HepG2 (cell line): ENCODE measurements around the gene MYOF. TPM values are rescaled to one million over a fixed set of nuclear protein-coding genes. Genes with fewer than 3 reads are reported as not detected.

Experiments used
- ATAC-seq: fragments of 200-7000 bp; cut with Tn5 transposase; 3 replicates; pipeline ENCODE4 v1.9.1; 2020; ENCODE audit warnings: mild to moderate bottlenecking, moderate library complexity
- BruUV-seq: library from RNA; stranded (reverse); fragments of 400-500 nt; replicated peaks from 2 replicates; lab custom pipeline; 2021; lab: Mats Ljungman, UMichigan
- CTCF ChIA-PET: fragments of 300-600 bp; formaldehyde crosslinking; extraction: SDS; loops from one replicate; lab custom pipeline; 2021; ENCODE audit warnings: low total read pairs, inconsistent platforms, low intra/inter-chr PET ratio; lab: Yijun Ruan, JAX
- POLR2A ChIA-PET: fragments of 350-600 bp; sonication (Branson Sonifier 250); formaldehyde crosslinking; loops from one replicate; lab custom pipeline; 2020; ENCODE audit warnings: antibody characterized with exemption, inconsistent platforms; lab: Yijun Ruan, JAX
- DNase-seq: peaks from one replicate; pipeline ENCODE4 v3.0.0-alpha.2; 2015; ENCODE audit warnings: low spot score
- FAIRE-seq: peaks from 3 replicates; lab custom pipeline; 2011; peaks lifted over from hg19 to GRCh38; lab: Jason Lieb, UNC
- H2AFZ ChIP-seq: one replicate; pipeline ENCODE4 v1.6.1; 2011; ENCODE audit warnings: low read length, inconsistent platforms
- H3K27ac ChIP-seq: fragments of 300-600 bp; 3 replicates; pipeline ENCODE4 v1.8.0; 2011; ENCODE audit warnings: mixed run types, mild to moderate bottlenecking, mixed read lengths, low read length, inconsistent platforms; ENCODE audit not compliant: insufficient read depth; ENCODE audit errors: extremely low read length
- H3K27me3 ChIP-seq, 2 experiments: fragments of 200-600 bp in 1 of 2; 2 replicates in 1 of 2; 3 replicates in 1 of 2; pipeline versions ENCODE4 v1.6.0 to v1.8.0; 2011; ENCODE audit warnings: low read length in 2 of 2, mild to moderate bottlenecking in 2 of 2, moderate library complexity in 2 of 2, inconsistent platforms in 1 of 2; ENCODE audit not compliant: insufficient read depth in 2 of 2, control insufficient read depth in 1 of 2
- H3K36me3 ChIP-seq, 2 experiments: fragments of 200-600 bp in 1 of 2; replicated peaks in 1 of 2; 2 replicates in 1 of 2; 3 replicates in 1 of 2; pipeline versions ENCODE4 v1.5.1 to v1.8.0; 2011; ENCODE audit warnings: low read length in 2 of 2, inconsistent platforms in 1 of 2; ENCODE audit not compliant: insufficient read depth in 2 of 2, control insufficient read depth in 1 of 2
- H3K4me1 ChIP-seq: 2 replicates; pipeline ENCODE4 v1.5.1; 2012; ENCODE audit warnings: low read length, inconsistent platforms; ENCODE audit not compliant: insufficient read depth
- H3K4me2 ChIP-seq: 2 replicates; pipeline ENCODE4 v1.6.0; 2011; ENCODE audit warnings: low read depth, low read length, inconsistent platforms
- H3K4me3 ChIP-seq, 3 experiments: fragments of 200-600 bp in 1 of 3; sonication (generic), shearing (Covaris generic) in 1 of 3; replicated peaks in 1 of 3; 2 replicates each; pipeline ENCODE4 v1.5.1; 2011 to 2016; ENCODE audit warnings: low read length in 3 of 3, inconsistent platforms in 2 of 3, low read depth in 2 of 3, mild to moderate bottlenecking in 2 of 3, control low read depth in 1 of 3, mixed read lengths in 1 of 3; ENCODE audit not compliant: insufficient read depth in 1 of 3
- H3K79me2 ChIP-seq: one replicate; pipeline ENCODE4 v1.6.1; 2011; ENCODE audit warnings: low read length, inconsistent platforms; ENCODE audit not compliant: insufficient read depth
- H3K9ac ChIP-seq: 2 replicates; pipeline ENCODE4 v1.6.0; 2011; ENCODE audit warnings: mild to moderate bottlenecking, low read depth, low read length, inconsistent platforms; ENCODE audit not compliant: insufficient read depth
- H3K9me3 ChIP-seq: 2 replicates; pipeline ENCODE4 v1.5.1; 2012; ENCODE audit warnings: mild to moderate bottlenecking, low read length
- H4K20me1 ChIP-seq: 2 replicates; pipeline ENCODE4 v1.6.0; 2011; ENCODE audit warnings: inconsistent platforms, mild to moderate bottlenecking, low read length, moderate library complexity; ENCODE audit not compliant: insufficient read depth
- CBX1 ChIP-seq: IDR thresholded peaks from one replicate; pipeline ENCODE4 v1.6.1; 2016; ENCODE audit warnings: antibody characterized with exemption, low read depth
- ETV6 ChIP-seq: sonication (generic); formaldehyde crosslinking; conservative IDR thresholded peaks from 2 replicates; pipeline ENCODE4 v1.4.0; 2020; ENCODE audit warnings: missing genetic modification reagents
- FOXM1 ChIP-seq: sonication (generic); formaldehyde crosslinking; IDR thresholded peaks from 2 replicates; pipeline ENCODE4 v1.5.0; 2020; ENCODE audit warnings: missing genetic modification reagents
- LCORL ChIP-seq, 2 experiments: fragments of 450-650 bp in 1 of 2; sonication (generic) in 1 of 2; formaldehyde crosslinking in 1 of 2; IDR thresholded peaks; 2 replicates each; pipeline versions ENCODE4 v1.5.0 to v1.6.1; 2017 to 2020; ENCODE audit warnings: antibody characterized with exemption in 1 of 2, missing genetic modification reagents in 1 of 2
- MED13 ChIP-seq: sonication (generic); formaldehyde crosslinking; IDR thresholded peaks from 2 replicates; pipeline ENCODE4 v1.5.0; 2020; ENCODE audit warnings: missing genetic modification reagents
- NFIB ChIP-seq: sonication (generic); formaldehyde crosslinking; IDR thresholded peaks from 2 replicates; pipeline ENCODE4 v1.9.0; 2021; ENCODE audit warnings: missing genetic modification reagents, mild to moderate bottlenecking, borderline replicate concordance
- TEAD2 ChIP-seq: sonication (generic); formaldehyde crosslinking; IDR thresholded peaks from 2 replicates; pipeline ENCODE4 v1.9.0; 2021; ENCODE audit warnings: missing genetic modification reagents
- TSC22D2 ChIP-seq: sonication (generic); formaldehyde crosslinking; IDR thresholded peaks from 2 replicates; pipeline ENCODE4 v1.5.1; 2020; ENCODE audit warnings: missing genetic modification reagents, mild to moderate bottlenecking, borderline replicate concordance
- WGBS: methylation state at CpG from one replicate; pipeline ENCODE4 v1.1.6; 2017; ENCODE audit warnings: low lambda C conversion rate; 5-methylcytosine and 5-hydroxymethylcytosine counted together
- in situ Hi-C: cut with HindIII; loops from 2 replicates; pipeline ENCODE4 v1.10.0; 2017; ENCODE audit warnings: low pct_unique_long_range_greater_than_20kb; ENCODE audit not compliant: extremely low pct_ligation_motif_present
- intact Hi-C: fragments of 100-400 bp; cut with micrococcal nuclease; formaldehyde crosslinking; loops from one replicate; pipeline ENCODE4 v1.10.0; 2022; ENCODE audit not compliant: unreplicated experiment
- polyA plus RNA-seq, 8 experiments: library from polyadenylated mRNA; depleted of rRNA in 3 of 8; stranded (reverse) in 7 of 8; unstranded in 1 of 8; fragments of >200 nt; fragmentation: Illumina TruSeq in 4 of 8; extraction: Trizol in 4 of 8; gene quantifications; 2 replicates each; pipeline versions ENCODE4 v1.2.1 to v1.2.3, GENCODE V29; 2011 to 2016; ENCODE audit warnings: low read depth in 4 of 8, missing spikeins in 1 of 8, mixed read lengths in 1 of 8; ENCODE audit not compliant: insufficient read depth in 1 of 8
- total RNA-seq, 5 experiments: library from RNA; depleted of rRNA; stranded (reverse); fragments of >200 nt; fragmentation: Illumina TruSeq; extraction: Trizol; gene quantifications; 2 replicates each; pipeline ENCODE4 v1.2.3, GENCODE V29; 2016; ENCODE audit warnings: low read depth in 1 of 5
- TF ChIP-seq, protein P1 (sequence below): sonication (generic); formaldehyde crosslinking; IDR thresholded peaks from 2 replicates; pipeline ENCODE4 v1.5.0; 2020; ENCODE audit warnings: missing genetic modification reagents
- TF ChIP-seq, protein P2 (sequence below): sonication (generic); formaldehyde crosslinking; IDR thresholded peaks from 2 replicates; pipeline ENCODE4 v1.5.0; 2020; ENCODE audit warnings: mild to moderate bottlenecking, missing genetic modification reagents, moderate library complexity
- TF ChIP-seq, protein P3 (sequence below): sonication (generic); formaldehyde crosslinking; IDR thresholded peaks from 2 replicates; pipeline ENCODE4 v1.8.1; 2023; ENCODE audit warnings: mild to moderate bottlenecking, missing genetic modification reagents
- TF ChIP-seq, protein P4 (sequence below): IDR thresholded peaks from 2 replicates; pipeline ENCODE4 v1.6.1; 2016; ENCODE audit warnings: missing genetic modification reagents, missing compliant biosample characterization
- TF ChIP-seq, protein P5 (sequence below): conservative IDR thresholded peaks from 2 replicates; pipeline ENCODE4 v1.6.1; 2018; ENCODE audit warnings: missing genetic modification reagents
- TF ChIP-seq, protein P6 (sequence below): sonication (generic); formaldehyde crosslinking; conservative IDR thresholded peaks from 2 replicates; pipeline ENCODE4 v1.8.0; 2022; ENCODE audit warnings: low read depth, missing genetic modification reagents
- TF ChIP-seq, protein P7 (sequence below): sonication (generic); formaldehyde crosslinking; IDR thresholded peaks from 2 replicates; pipeline ENCODE4 v1.5.0; 2020; ENCODE audit warnings: mild to moderate bottlenecking, missing genetic modification reagents

Gene MYOF
- total and polyA plus RNA-seq, 2 of the 13 experiments (the other 11 are each of a cell fraction or from before 2014, with no cell fraction given) = 0.18 to 0.42 TPM

DNA sequence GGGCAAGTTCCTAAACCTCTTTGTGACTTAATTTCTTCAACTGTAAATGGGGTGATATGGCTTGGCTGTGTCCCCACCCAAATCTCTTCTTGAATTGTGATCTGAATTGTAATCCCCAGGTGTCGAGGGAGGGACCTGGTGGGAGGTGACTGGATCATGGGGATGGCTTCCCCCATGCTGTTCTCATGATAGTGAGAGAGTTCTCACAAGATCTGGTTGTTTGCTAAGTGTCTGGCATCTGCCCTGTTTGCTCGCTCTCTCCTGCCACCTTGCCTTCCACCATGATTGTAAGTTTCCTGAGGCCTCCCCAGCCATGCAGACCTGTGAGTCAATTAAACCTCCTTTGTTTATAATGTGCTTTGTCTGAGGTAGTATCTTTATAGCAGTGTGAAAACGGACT is 177.0 kb downstream of the MYOF start:
- Histone ChIP-seq H3K4me3 (no peak overlapping the region), H3K27ac (no peak overlapping the region), H3K27me3 (no peaks in the 10 kb centered on the region), H3K4me2 (no peak overlapping the region), H2AFZ (no peak overlapping the region), H3K79me2 (no peaks in the 10 kb centered on the region), H3K9ac (no peak overlapping the region), H3K4me1 (no peaks in the 10 kb centered on the region), H3K36me3 (no peaks in the 10 kb centered on the region), H3K9me3 (no peaks in the 10 kb centered on the region), H4K20me1 (no peaks in the 10 kb centered on the region)
- ChIA-PET POLR2A (no interaction called here), CTCF (no interaction called here)
- DNase-seq (no peak), ATAC-seq (no peak), FAIRE-seq (no peak)
- WGBS = 42% methylated on average over 3 of the region's 3 CpGs
- no TSS peak for BruUV-seq
- intact Hi-C loops = no loop called here
- in situ Hi-C loops = no loop called here
- TF ChIP-seq FOXM1 (CRISPR knock-in tag) (no peak), TEAD2 (no peak), ETV6 (CRISPR knock-in tag) (no peak), MED13 (no peak), CBX1 (no peak), NFIB (CRISPR knock-in tag) (no peak), TSC22D2 (no peak), LCORL (IDR thresholded peaks at IDR 0.05) (no peak), LCORL (CRISPR knock-in tag; IDR thresholded peaks at IDR 0.05) (no peak)
- TF ChIP-seq, protein P1, sequence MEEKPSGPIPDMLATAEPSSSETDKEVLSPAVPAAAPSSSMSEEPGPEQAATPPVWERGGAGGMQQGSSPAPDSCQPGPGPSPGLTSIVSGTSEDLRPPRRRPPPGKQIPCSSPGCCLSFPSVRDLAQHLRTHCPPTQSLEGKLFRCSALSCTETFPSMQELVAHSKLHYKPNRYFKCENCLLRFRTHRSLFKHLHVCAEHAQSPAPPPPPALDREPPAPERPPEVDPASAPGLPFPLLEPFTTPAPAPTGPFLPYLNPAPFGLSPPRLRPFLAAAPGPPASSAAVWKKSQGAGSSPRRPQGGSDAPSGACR (CRISPR knock-in tag) = no peak
- TF ChIP-seq, protein P2, sequence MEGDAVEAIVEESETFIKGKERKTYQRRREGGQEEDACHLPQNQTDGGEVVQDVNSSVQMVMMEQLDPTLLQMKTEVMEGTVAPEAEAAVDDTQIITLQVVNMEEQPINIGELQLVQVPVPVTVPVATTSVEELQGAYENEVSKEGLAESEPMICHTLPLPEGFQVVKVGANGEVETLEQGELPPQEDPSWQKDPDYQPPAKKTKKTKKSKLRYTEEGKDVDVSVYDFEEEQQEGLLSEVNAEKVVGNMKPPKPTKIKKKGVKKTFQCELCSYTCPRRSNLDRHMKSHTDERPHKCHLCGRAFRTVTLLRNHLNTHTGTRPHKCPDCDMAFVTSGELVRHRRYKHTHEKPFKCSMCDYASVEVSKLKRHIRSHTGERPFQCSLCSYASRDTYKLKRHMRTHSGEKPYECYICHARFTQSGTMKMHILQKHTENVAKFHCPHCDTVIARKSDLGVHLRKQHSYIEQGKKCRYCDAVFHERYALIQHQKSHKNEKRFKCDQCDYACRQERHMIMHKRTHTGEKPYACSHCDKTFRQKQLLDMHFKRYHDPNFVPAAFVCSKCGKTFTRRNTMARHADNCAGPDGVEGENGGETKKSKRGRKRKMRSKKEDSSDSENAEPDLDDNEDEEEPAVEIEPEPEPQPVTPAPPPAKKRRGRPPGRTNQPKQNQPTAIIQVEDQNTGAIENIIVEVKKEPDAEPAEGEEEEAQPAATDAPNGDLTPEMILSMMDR (CRISPR knock-in tag) = no peak
- TF ChIP-seq, protein P3, sequence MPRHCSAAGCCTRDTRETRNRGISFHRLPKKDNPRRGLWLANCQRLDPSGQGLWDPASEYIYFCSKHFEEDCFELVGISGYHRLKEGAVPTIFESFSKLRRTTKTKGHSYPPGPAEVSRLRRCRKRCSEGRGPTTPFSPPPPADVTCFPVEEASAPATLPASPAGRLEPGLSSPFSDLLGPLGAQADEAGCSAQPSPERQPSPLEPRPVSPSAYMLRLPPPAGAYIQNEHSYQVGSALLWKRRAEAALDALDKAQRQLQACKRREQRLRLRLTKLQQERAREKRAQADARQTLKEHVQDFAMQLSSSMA (CRISPR knock-in tag) = no peak
- TF ChIP-seq, protein P4, sequence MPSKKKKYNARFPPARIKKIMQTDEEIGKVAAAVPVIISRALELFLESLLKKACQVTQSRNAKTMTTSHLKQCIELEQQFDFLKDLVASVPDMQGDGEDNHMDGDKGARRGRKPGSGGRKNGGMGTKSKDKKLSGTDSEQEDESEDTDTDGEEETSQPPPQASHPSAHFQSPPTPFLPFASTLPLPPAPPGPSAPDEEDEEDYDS (CRISPR knock-in tag) = no peak
- TF ChIP-seq, protein P5, sequence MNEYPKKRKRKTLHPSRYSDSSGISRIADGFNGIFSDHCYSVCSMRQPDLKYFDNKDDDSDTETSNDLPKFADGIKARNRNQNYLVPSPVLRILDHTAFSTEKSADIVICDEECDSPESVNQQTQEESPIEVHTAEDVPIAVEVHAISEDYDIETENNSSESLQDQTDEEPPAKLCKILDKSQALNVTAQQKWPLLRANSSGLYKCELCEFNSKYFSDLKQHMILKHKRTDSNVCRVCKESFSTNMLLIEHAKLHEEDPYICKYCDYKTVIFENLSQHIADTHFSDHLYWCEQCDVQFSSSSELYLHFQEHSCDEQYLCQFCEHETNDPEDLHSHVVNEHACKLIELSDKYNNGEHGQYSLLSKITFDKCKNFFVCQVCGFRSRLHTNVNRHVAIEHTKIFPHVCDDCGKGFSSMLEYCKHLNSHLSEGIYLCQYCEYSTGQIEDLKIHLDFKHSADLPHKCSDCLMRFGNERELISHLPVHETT = no peak
- TF ChIP-seq, protein P6, sequence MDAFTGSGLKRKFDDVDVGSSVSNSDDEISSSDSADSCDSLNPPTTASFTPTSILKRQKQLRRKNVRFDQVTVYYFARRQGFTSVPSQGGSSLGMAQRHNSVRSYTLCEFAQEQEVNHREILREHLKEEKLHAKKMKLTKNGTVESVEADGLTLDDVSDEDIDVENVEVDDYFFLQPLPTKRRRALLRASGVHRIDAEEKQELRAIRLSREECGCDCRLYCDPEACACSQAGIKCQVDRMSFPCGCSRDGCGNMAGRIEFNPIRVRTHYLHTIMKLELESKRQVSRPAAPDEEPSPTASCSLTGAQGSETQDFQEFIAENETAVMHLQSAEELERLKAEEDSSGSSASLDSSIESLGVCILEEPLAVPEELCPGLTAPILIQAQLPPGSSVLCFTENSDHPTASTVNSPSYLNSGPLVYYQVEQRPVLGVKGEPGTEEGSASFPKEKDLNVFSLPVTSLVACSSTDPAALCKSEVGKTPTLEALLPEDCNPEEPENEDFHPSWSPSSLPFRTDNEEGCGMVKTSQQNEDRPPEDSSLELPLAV = no peak
- TF ChIP-seq, protein P7, sequence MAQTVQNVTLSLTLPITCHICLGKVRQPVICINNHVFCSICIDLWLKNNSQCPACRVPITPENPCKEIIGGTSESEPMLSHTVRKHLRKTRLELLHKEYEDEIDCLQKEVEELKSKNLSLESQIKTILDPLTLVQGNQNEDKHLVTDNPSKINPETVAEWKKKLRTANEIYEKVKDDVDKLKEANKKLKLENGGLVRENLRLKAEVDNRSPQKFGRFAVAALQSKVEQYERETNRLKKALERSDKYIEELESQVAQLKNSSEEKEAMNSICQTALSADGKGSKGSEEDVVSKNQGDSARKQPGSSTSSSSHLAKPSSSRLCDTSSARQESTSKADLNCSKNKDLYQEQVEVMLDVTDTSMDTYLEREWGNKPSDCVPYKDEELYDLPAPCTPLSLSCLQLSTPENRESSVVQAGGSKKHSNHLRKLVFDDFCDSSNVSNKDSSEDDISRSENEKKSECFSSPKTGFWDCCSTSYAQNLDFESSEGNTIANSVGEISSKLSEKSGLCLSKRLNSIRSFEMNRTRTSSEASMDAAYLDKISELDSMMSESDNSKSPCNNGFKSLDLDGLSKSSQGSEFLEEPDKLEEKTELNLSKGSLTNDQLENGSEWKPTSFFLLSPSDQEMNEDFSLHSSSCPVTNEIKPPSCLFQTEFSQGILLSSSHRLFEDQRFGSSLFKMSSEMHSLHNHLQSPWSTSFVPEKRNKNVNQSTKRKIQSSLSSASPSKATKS (CRISPR knock-in tag) = no peak
